Breast epithelium (tissue), 4 donors: ENCODE measurements around the gene DDX49. TPM values are rescaled to one million over a fixed set of nuclear protein-coding genes. Genes with fewer than 3 reads are reported as not detected.

Experiments used
- DNase-seq, 2 donors: peaks; one replicate each; pipeline ENCODE4 v3.0.0-alpha.2; 2019; ENCODE audit warnings: low spot score in 2 of 2
- H3K27ac ChIP-seq, 2 donors: fragments of 200-600 bp; sonication (generic) in 1 of 2; one replicate each; pipeline ENCODE4 v1.5.1; 2016 to 2019; ENCODE audit warnings: mild to moderate bottlenecking in 1 of 2
- H3K27me3 ChIP-seq, 2 donors: fragments of 200-600 bp; sonication (generic) in 1 of 2; one replicate each; pipeline versions ENCODE4 v1.5.1 to v1.6.0; 2017 to 2019; ENCODE audit warnings: control low read depth in 1 of 2, mild to moderate bottlenecking in 1 of 2
- H3K36me3 ChIP-seq: fragments of 200-600 bp; one replicate; pipeline ENCODE4 v1.5.1; 2019
- H3K4me1 ChIP-seq, 2 donors: fragments of 200-600 bp; sonication (generic); one replicate each; pipeline ENCODE4 v1.5.1; 2016 to 2019; ENCODE audit warnings: control low read depth in 1 of 2
- H3K4me3 ChIP-seq, 3 donors: fragments of 200-600 bp; sonication (generic); 1 replicate in 2 of 3; 2 replicates in 1 of 3; pipeline ENCODE4 v1.5.1; 2016 to 2019; ENCODE audit warnings: mild to moderate bottlenecking in 3 of 3, moderate library complexity in 2 of 3
- H3K9me3 ChIP-seq, 2 donors: fragments of 200-600 bp; sonication (generic) in 1 of 2; one replicate each; pipeline ENCODE4 v1.5.1; 2016 to 2019; ENCODE audit warnings: control low read depth in 1 of 2
- POLR2A ChIP-seq: fragments of 450-650 bp; IDR thresholded peaks from one replicate; pipeline ENCODE4 v1.6.1; 2016; ENCODE audit warnings: antibody characterized with exemption, mild to moderate bottlenecking, moderate library complexity
- POLR2AphosphoS5 ChIP-seq, 3 donors: sonication (generic); formaldehyde crosslinking; IDR thresholded peaks; one replicate each; pipeline ENCODE4 v1.6.1; 2017; ENCODE audit warnings: antibody characterized with exemption in 3 of 3
- intact Hi-C: fragments of 100-400 bp; cut with DNase I; formaldehyde crosslinking; loops from one replicate; pipeline ENCODE4 v1.15.1; 2023; ENCODE audit warnings: low total_unique reads
- total RNA-seq, 3 donors: library from RNA; depleted of rRNA; stranded (reverse); fragments of >200 nt; gene quantifications; one replicate each; pipeline ENCODE4 v1.1.0, GENCODE V29; 2016
- TF ChIP-seq, protein P1 (sequence below), 3 donors: fragments of 450-650 bp; IDR thresholded peaks; one replicate each; pipeline ENCODE4 v1.5.1; 2016 to 2017; ENCODE audit warnings: antibody characterized with exemption in 3 of 3, mild to moderate bottlenecking in 3 of 3, moderate library complexity in 3 of 3

The DDX49 gene
- total RNA-seq, 3 donors from 2014 or later = 34.1 to 44.9 (median 40.2) TPM

DNA sequence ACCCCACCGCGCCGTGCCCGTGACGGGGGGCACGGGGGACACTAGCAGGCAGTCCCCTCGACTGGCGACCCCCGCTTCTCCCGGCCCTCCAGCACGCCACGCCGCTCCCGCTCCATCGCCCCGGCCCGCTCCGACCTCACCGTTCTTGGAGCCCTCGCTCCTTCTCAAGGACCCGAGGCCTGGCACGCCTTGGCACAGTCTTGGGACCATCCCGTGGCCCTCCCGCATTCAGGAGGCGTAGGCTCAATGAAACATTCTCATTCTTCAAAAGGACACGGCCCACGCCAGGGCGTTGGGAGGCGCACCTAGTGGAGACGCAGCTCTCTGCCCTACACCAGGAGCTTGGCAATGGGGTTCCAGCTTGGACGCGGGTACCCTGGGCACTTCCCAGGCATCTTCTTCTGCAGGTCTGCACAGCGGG is 23.1 kb upstream of the DDX49 start:
- Histone ChIP-seq H3K4me3 (peak overlapping the region in 2 of 3 donors; percentile 53 to 74), H3K27ac (no peak overlapping the region)
- TF ChIP-seq, protein P1, sequence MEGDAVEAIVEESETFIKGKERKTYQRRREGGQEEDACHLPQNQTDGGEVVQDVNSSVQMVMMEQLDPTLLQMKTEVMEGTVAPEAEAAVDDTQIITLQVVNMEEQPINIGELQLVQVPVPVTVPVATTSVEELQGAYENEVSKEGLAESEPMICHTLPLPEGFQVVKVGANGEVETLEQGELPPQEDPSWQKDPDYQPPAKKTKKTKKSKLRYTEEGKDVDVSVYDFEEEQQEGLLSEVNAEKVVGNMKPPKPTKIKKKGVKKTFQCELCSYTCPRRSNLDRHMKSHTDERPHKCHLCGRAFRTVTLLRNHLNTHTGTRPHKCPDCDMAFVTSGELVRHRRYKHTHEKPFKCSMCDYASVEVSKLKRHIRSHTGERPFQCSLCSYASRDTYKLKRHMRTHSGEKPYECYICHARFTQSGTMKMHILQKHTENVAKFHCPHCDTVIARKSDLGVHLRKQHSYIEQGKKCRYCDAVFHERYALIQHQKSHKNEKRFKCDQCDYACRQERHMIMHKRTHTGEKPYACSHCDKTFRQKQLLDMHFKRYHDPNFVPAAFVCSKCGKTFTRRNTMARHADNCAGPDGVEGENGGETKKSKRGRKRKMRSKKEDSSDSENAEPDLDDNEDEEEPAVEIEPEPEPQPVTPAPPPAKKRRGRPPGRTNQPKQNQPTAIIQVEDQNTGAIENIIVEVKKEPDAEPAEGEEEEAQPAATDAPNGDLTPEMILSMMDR (IDR thresholded peaks at IDR 0.05) = no peak
- TF ChIP-seq POLR2AphosphoS5 (IDR thresholded peaks at IDR 0.05) = no peak
- TF ChIP-seq POLR2A = no peak

DNA sequence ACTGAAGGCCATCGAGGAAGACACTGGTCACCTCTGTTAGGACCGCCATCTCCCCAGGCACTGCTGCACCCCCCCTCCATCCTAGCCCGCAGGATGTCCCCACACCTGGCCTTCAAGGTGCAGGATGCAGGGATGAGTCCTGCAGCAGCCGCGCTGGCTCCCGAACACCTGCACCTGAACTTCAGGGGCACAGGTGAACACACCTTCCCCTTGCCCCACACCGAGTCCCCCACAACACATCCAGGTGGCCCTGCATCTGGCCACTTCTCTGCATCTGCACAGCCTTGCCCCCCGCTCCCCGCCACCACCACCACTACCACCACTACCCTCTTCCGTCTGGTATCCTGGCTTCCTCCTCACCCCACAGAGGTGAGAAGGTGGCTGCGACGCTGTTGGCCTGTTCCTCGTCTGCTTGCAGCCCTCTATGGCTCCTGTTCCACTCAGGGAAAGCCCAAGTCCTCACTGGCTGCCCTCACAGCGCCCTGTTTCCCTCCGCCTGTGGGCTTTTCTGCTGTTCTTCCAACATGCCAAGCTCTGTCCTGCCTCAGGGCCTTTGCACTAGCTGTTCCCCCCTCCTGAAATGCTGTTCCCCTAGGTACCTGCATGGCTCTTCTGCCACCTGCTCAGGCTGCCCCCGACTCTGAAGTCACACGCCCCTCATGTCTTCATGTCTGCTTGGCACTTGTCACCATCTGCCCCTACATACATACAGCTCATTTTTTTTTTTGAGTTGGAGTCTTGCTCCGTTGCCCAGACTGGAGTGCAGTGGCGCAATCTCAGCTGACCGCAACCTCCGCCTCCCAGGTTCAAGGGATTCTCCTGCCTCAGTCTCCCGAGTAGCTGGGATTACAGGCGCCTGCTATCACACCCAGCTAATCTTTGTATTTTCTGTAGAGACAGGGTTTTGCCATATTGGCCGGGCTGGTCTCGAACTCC is 22.2 kb upstream of the DDX49 start:
- Histone ChIP-seq H3K27me3 (peaks cover 2 to 10% of the 10 kb centered on the region in 2 donors), H3K27ac (no peak overlapping the region), H3K4me3 (no peak overlapping the region), H3K9me3 (no peaks in the 10 kb centered on the region), H3K36me3 (no peaks in the 10 kb centered on the region), H3K4me1 (peaks cover 8 to 13% of the 10 kb centered on the region in 2 donors)
- intact Hi-C loops = no loop called here
- TF ChIP-seq POLR2AphosphoS5 (IDR thresholded peaks at IDR 0.05) = no peak
- TF ChIP-seq, protein P1 (IDR thresholded peaks at IDR 0.05) = no peak
- TF ChIP-seq POLR2A = no peak
- DNase-seq = no peak

More for the DNA sequence above, 23.1 kb upstream of the DDX49 start:
- Histone ChIP-seq H3K27me3 (peaks cover 2 to 10% of the 10 kb centered on the region in 2 donors), H3K36me3 (no peaks in the 10 kb centered on the region), H3K9me3 (no peaks in the 10 kb centered on the region), H3K4me1 (peaks cover 8 to 13% of the 10 kb centered on the region in 2 donors)
- intact Hi-C loops = no loop called here
- DNase-seq = no peak

DNA sequence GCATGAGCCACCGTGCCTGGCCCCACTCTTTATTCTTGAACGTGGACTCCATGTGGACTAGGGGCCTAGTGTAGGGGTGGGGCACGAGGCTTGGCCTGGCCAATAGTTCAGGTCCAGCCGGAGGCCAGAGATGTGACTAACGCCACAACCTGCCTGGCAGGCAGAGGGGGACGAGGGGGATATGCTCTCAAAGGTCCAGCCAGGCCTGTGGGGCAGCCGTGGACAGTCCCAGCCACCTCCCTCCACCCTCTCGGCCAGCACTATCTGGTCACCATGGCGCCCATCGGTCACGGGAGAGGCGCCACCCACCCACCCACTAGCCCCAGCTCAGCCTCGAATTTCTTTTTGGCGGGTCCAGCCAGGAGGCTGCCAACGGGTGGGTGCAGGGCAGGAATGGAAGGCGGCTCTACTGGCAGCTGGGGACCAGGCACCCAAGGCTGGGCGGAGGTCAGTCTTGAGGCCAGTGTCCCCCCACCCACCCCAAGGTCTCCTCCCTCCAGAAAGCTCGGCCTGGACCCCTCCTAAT is 21.4 kb upstream of the DDX49 start:
- no peak for DNase-seq
- peaks cover 2 to 10% of the 10 kb centered on the region in 2 donors for H3K27me3 ChIP-seq
- no peaks in the 10 kb centered on the region for H3K36me3 ChIP-seq
- intact Hi-C loops = no loop called here
- H3K4me3 ChIP-seq = no peak overlapping the region
- no peaks in the 10 kb centered on the region for H3K9me3 ChIP-seq
- H3K27ac ChIP-seq = peak overlapping the region in 1 of 2 donors; percentile 12
- H3K4me1 ChIP-seq = peaks cover 8 to 13% of the 10 kb centered on the region in 2 donors
- TF ChIP-seq, protein P1 (IDR thresholded peaks at IDR 0.05) = no peak
- no peak for TF ChIP-seq POLR2A
- no peak for TF ChIP-seq POLR2AphosphoS5 (IDR thresholded peaks at IDR 0.05)

DNA sequence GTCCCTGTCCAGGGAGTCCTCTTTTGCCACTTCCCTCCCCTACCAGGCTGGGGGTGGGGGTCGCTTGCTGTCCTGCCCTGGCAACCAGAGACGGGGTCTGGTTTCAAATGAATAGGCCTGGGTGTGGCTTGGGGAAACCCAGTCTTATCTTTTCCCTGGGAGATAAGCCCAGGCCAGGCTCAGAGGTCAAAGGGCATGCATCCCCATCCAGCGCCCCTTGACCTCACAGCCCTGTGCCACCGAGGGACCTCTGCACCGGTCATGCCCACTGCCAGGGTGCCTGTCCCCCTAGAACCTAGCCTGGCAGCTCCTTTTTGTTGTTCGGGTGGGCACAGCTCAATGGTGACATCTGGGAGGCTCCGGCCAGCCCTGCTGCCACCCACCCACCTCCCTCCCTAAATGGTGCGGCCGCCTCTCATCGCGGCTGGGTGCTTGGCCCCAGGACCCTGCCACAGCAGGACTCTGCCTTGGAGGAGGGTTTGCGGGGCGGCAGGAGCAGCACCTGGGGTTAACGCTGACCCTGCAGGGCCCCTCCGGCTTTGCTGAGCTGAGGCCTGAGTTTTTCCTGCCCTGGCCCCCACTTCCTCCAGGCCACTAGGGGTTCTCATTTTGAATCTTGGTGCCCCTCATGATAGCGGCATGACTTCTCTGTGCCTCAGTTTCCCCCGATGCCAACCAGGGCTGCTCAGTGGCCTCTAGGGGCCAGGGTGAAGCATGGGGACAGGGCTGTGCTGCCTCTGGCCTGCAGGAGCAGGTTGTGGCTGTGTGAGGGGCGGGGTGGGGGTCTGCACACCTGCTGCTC is 20.7 kb upstream of the DDX49 start:
- Histone ChIP-seq H3K4me3 (no peak overlapping the region), H3K9me3 (no peaks in the 10 kb centered on the region), H3K27ac (no peak overlapping the region), H3K36me3 (no peaks in the 10 kb centered on the region), H3K4me1 (peaks cover 8 to 13% of the 10 kb centered on the region in 2 donors), H3K27me3 (peaks cover 2 to 10% of the 10 kb centered on the region in 2 donors)
- intact Hi-C loops = no loop called here
- no peak for DNase-seq
- no peak for TF ChIP-seq POLR2AphosphoS5 (IDR thresholded peaks at IDR 0.05)
- TF ChIP-seq POLR2A = no peak
- TF ChIP-seq, protein P1 (IDR thresholded peaks at IDR 0.05) = no peak
